Measurements from ENCODE around the gene TSC2.
"Not testable (repeated sequence)": the region's sequence is repeated elsewhere in the genome, so short reads cannot be mapped to it uniquely, and the experiment has no call there.

The TSC2 gene

GRCh38 chr16:2011726-2012125, 36.1 kb upstream of the TSC2 start:
- DNase-seq, result not testable (repeated sequence)

DNA sequence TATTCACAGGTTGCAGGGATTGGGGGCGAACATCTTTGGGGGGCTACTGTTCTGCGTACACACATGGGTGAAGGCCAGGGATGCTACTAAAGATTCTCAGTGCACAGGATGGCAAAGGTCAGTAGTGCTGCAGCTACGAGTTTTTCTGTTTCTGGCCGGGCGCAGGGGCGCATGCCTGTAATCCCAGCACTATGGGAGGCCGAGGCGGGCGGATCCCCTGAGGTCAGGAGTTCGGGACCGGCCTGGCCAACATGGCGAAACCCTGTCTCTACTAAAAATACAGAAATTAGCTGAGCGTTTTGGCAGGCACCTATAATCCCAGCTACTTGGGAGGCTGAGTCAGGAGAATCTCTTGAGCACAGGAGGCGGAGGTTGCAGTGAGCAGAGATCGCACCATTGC, 34.3 kb upstream of the TSC2 start:
- no peak for DNase-seq

DNA sequence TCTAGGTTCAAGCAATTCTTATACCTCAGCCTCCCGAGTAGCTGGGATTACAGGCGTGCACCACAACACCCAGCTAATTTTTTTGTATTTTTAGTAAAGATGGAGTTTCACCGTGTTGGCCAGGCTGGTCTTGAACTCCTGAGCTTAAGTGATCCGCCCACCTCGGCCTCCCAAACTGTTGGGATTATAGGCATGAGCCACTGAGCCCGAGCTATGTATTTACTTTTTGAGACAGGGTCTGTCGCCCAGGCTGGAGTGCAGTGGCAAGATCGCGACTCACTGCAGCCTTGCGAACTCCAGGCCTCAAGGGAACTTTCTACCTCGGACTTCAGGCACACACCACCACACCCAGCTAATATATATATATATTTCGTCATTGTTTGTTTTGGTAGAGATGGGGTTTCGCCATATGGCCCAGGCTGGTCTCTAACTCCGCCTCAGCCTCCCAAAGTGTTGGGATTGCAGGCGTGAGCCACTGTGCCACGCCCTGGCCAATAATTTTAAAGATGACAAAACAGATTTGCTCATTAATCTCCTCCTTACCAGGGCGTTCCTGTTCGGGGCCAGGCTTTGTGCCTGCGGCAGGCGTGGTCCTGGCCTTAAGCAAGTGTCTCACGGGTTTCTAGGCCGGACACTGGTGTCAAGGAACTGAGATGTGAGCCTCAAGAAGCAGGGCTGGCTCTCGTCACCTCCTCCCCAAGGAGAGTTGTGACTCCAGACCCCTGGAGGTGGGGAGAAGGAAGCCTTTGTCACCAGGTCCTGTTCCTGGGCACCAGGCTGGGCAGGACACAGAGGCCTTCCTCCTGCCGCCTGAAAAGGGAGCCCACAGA, 32.5 kb upstream of the TSC2 start:
- no peak for DNase-seq

- no peak for DNase-seq
These were observed 31.9 kb upstream of the TSC2 start for GRCh38 chr16:2015947-2016208.

GRCh38 chr16:2016407-2016922, 31.3 kb upstream of the TSC2 start:
- no peak for DNase-seq

GRCh38 chr16:2019518-2019920, 28.3 kb upstream of the TSC2 start, which contains the start of gene NPW:
Gene NPW, plus strand, starts transcription at chr16:2019785.
- DNase-seq, result peak; percentile 50

DNA sequence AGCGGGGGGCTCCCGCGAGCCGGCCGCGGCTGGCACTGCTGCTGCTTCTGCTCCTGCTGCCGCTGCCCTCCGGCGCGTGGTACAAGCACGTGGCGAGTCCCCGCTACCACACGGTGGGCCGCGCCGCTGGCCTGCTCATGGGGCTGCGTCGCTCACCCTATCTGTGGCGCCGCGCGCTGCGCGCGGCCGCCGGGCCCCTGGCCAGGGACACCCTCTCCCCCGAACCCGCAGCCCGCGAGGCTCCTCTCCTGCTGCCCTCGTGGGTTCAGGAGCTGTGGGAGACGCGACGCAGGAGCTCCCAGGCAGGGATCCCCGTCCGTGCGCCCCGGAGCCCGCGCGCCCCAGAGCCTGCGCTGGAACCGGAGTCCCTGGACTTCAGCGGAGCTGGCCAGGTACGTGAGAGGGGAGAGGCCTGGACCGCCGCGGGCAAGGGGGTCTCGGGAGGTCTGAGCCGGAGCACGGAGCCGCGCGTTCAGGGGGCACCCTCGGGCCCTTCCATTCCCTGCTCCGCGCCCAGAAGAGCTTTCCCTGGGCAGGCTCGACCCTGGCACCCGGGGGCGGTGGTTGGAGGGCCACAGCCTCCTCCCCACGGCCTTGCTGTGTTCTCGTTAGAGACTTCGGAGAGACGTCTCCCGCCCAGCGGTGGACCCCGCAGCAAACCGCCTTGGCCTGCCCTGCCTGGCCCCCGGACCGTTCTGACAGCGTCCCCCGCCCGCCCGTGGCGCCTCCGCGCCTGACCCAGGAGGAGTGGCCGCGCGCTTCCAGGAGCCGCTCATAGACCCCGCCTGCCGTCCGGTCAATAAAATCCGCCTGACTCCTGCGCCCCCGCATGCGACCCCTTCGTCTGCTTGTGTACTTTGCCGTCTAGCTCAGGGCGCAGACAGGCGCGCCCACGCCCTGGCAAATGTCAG, 27.6 kb upstream of the TSC2 start:
- peak; percentile 54 for DNase-seq

- DNase-seq, result no peak
These were observed 25.1 kb upstream of the TSC2 start for GRCh38 chr16:2022723-2023091.

DNA sequence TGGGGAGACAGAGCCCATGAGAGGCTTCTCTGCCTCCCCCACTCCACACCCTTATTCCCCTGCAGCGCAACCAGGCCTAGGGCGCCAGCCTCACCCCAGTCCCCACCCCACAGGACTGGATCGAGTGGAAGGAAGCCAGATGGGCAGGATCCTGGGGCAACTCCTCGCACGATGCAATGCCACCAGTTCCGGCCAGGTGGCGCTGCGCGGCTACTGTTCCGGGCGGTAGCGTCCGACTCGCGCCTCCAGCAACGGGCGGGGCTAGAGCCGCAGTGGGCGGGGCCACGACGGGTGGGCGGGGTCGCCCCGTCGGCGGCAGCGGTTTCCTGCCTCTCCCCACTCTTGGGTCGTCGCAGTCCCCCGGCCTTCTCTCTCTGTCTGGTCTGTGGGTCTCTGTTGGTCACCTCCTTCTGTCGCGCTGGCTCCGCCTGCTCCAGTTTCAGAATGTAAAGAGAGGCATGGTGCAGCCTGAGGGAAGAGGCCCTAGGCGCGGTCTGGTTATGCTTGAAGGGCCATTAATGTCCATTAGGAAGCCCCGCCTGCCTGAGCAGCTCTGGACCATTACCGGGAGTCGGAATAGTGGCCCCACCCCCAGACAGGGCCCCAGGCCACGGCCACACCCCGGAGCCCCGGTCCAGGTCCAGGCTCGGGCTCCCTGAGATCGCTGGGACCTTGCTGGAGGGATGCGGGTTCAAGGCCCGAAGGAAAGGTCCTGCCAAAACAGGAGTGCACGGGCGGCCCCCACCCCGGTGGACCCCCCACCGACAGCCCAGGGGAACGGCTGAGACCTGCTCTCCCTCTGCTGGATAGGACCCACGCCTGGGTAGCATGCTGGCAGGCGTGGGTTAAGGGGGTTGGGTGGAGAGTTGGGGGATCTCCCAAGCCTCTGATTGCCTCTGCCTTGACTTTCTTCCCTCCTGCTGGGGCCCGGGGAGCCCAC, 24.4 kb upstream of the TSC2 start:
- peak; percentile 96 for DNase-seq

DNA sequence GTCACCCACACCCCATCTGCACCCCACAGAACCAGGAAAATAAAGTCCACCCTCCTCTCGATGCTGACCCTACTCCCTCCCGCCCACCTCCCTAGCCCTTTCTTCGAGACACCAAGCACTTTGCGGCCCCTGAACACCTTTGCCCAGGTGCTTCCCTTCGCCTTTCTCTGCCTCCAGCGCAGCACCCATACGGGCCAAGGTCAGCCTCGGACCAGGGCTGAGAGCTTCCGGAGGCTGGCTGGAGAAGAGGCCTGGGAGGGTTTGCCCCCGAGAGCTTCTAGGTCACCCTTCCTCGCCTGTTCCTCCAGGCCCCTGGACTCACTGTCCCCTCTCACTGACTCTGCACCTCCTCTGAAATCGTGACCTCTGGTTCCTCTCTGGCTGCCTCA, 23.8 kb upstream of the TSC2 start:
- no peak for DNase-seq

DNA sequence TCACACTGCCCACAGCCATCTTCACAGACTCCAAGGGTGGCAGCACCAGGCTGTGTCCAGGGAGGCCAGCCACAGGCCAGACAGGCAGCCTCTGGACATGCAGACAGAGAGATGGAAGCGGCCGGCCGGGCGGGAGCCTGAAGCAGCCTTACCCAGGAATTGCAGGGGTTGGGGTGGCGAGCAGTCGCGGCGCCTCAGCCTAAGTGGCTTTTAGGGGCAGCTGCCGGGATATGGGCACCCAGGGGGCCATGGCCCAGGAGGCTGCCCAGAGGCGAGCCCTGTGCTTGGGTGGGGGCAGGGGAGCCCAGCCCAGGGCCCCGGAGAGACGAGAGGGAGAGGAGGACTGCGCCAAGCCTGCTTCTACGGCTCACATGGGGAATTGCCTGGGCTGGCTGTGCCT, 22.5 kb upstream of the TSC2 start:
- no peak for DNase-seq

DNA sequence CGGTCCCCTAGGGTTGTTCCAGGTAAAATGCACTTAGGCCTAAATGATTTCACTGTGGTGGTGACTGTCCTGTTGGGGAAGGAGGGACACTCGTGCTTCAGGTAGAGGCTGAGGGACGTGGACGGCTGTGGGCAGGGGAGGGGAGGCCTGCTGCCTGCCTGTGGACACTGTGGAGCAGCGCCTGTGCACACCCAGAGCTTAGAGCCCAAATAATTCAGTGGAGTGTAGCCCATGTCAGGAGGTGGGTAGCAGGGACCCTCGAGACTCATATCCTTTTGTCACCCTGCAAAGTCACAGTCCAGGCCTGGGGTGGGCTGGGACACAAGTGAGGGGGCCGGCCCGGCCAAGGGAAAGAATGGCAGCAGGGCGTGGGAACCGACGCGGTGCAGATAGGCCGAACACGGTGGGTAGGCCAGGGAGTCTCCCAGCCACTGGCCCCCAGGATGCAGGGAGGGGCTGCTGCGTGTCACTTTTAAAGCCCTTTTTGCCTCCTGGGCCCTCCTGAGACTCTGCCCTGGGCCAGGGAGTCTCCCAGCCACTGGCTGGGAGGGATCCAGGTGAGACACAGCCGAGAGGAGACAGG, 21.8 kb upstream of the TSC2 start:
- no peak for DNase-seq

- DNase-seq, result no peak
These were observed 21.2 kb upstream of the TSC2 start, which contains the start of gene NHERF2 for GRCh38 chr16:2026461-2027023. Gene NHERF2, plus strand, starts transcription at chr16:2026902. Its CDS starts 104 bp downstream, at chr16:2027006.

DNA sequence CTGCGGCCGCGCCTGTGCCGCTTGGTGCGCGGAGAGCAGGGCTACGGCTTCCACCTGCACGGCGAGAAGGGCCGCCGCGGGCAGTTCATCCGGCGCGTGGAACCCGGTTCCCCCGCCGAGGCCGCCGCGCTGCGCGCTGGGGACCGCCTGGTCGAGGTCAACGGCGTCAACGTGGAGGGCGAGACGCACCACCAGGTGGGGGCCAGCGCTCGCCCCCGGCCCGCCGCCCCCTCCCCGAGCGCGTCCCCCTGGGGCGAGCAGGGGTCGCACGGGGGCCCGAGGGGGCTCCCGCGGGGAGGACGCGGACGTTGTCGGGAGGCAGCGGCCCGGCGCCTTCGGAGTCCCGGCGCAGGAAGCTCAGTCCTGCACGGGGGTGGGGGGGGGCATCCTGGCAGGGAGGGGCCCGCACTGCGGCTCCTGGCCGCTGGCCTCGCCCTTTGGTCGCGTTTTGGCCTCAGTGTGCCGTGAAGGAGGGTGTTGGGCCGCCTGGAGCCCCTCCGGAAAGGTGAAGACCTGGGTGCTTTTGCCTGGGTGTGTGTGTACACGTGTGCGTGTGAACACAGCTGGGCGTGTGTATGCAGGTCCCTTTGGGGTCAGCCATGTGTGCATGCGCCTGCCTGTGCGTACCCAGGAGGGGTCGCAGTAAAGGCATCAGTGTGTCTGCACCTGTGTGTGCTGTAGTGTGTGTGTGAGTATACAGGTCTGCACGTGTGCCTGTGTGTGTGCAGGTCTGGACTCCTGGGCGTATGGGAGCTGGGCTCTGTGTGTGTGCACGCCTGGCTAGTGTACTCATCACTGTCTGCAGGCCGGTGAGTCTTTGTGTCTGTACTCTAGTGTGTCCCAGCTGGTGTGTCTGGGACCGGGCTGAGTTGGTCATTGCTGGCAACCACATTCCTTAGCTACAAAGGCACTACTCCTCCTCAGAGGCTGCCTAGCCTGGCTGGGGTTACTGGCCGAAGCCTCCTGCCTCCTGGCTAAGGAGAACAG, 20.5 kb upstream of the TSC2 start:
- peak; percentile 50 for DNase-seq

GRCh38 chr16:2028146-2028545, 19.6 kb upstream of the TSC2 start:
- no peak for DNase-seq

- no peak for DNase-seq
These were observed 19.1 kb upstream of the TSC2 start for GRCh38 chr16:2028620-2029220.

GRCh38 chr16:2029350-2029749, 18.4 kb upstream of the TSC2 start:
- no peak for DNase-seq

GRCh38 chr16:2030036-2030435, 17.7 kb upstream of the TSC2 start:
- DNase-seq, result no peak

DNA sequence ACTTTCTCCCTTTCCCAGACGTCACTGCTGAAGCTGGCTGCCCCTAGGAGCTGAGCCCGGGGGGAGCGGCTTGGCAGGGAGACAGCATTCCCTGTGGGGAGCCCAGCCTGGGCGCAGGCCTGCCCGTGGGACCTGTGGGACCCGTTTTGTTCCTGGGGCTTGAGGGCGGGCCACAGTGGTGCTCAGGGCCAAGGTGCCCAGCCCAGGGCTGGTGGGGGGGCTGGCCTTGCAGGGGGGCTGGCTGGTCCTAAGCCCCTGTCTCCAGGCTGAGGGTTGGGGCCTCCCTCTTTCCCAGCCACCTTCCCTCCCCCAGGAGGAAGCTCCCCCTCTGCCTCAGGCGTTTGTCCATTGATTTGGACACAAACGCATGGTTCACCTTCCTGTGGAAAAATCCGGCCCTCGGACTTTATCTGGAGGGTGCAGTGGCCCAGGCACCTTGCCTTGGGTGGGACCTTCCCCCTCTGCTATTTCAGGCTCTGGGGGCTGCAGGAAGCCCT, 16.7 kb upstream of the TSC2 start:
- no peak for DNase-seq
